LNCaP clone FGC (cell line): Measurements from ENCODE around the gene TBCK.
"Not testable (repeated sequence)": the region's sequence is repeated elsewhere in the genome, so short reads cannot be mapped to it uniquely, and the experiment has no call there.

ENCODE experiments used
- DNase-seq: peaks from one replicate; pipeline ENCODE4 v3.0.0-alpha.2; 2011; ENCODE audit warnings: low read depth
- H3K4me3 ChIP-seq: 2 replicates; pipeline ENCODE4 v1.5.1; 2011; ENCODE audit warnings: mild to moderate bottlenecking, low read depth, low read length, control low read depth
- TF ChIP-seq, protein P1 (sequence below): IDR thresholded peaks from 2 replicates; pipeline ENCODE4 v1.5.1; 2012; ENCODE audit warnings: mild to moderate bottlenecking; ENCODE audit not compliant: control insufficient read depth, insufficient read depth; ENCODE audit errors: extremely low read depth

TBCK gene

DNA sequence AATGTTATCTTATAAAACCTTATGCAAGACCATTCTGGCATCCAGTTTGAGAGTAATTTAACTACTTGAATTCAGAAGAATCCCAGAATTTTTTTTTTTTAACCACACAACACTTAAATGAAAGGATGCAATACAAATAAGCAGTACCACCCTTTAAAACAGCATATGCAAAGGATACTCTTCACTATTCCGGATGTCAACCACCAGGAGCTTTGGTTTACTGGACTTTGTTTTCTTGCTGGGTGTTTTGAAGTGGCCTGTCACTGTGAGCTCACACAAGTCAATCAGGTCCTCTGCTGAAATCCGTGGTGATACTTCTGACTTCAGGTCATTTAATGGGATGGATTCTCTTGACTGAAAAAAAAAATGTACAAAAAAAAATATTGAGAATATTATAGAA, 200.0 kb downstream of the TBCK start:
- no peak for DNase-seq
- no peak overlapping the region for H3K4me3 ChIP-seq
- TF ChIP-seq, protein P1, sequence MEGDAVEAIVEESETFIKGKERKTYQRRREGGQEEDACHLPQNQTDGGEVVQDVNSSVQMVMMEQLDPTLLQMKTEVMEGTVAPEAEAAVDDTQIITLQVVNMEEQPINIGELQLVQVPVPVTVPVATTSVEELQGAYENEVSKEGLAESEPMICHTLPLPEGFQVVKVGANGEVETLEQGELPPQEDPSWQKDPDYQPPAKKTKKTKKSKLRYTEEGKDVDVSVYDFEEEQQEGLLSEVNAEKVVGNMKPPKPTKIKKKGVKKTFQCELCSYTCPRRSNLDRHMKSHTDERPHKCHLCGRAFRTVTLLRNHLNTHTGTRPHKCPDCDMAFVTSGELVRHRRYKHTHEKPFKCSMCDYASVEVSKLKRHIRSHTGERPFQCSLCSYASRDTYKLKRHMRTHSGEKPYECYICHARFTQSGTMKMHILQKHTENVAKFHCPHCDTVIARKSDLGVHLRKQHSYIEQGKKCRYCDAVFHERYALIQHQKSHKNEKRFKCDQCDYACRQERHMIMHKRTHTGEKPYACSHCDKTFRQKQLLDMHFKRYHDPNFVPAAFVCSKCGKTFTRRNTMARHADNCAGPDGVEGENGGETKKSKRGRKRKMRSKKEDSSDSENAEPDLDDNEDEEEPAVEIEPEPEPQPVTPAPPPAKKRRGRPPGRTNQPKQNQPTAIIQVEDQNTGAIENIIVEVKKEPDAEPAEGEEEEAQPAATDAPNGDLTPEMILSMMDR: no peak

DNA sequence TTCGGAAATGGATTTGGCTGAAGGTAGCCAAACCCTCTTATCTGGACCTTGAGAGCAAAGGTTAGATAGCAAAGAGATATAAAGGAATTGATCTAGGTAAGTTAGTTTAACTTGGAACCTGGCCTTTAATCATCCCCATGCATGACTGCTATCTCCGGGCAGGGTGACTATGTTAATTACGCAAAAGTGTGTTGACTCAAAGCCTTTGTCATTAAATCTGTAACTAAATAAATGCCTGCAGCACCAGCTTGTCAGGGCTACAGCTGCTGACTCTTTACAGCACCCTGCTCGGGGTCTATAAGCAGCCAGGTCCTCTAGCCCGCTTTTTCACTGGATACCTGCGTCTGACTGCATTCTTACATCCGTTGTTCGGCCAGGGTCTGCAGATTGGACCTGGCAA, 201.7 kb downstream of the TBCK start:
- no peak overlapping the region for H3K4me3 ChIP-seq
- DNase-seq: no peak
- TF ChIP-seq, protein P1: no peak

DNA sequence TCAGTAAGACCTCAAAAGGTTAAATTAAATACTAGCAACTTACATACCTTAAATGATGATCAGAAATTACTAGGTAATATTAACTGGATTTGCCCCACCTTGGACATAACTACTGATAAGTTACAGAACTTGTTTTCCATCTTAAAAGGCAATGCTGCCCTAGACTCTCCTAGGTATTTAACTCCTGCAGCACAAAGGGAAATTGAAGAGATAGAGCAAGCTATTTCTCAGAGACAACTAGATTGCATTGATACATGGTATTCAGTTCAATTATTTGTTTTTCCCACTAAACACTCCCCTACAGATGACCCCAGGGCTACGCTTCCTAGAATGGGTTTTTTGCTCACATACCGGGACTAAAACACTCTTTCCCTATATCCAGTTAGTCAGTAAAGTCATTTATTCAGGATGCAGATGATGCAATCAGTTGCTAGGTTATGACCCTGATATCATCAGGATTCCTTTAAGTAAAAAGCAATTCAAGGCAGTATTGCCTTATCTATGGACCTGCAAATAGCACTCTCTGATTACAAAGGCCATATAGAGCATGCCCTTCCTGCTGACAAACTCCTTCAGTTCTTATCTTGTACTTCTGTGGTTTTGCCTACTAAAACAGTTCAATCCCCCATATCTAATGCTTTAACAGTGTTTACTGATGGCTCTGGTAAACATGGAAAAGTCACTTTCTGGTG, 204.1 kb downstream of the TBCK start:
- not testable (repeated sequence) for H3K4me3 ChIP-seq, DNase-seq

DNA sequence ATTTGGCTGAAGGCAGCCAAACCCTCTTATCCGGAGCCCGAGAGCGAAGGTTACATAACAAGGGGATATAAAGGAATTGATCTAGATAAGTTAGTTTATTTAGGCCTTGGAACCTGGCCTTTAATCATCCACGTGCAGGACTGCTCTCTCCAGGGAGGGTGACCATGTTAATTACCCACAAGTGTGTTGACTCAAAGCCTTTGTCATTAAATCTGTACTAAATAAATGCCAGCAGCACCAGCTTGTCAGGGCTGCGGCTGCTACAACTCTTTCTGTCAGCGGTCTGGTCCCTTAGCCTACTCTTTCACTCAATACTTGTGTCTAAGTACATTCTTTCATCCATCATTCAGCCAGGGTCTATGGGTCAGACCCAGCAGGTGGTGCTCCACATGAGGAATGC, 206.1 kb downstream of the TBCK start:
- TF ChIP-seq, protein P1: no peak
- DNase-seq: no peak
- no peak overlapping the region for H3K4me3 ChIP-seq

DNA sequence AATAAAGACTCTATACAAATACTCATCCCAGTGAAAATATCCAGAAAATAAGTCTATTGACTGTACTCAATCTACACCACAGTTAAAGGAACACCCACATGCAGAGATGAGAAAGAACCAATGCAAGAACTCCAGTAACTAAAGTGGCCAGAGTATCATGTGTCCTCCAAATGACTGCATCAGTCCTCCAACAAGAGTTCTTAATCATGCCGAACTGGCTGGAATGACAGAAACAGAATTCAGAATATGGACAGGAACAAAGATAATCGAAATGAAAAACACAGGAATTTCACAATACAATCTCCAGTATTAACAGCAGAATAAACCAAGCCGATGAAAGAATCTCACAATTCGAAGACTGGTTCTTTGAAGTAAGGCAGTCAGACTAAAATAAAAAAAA, 210.3 kb downstream of the TBCK start:
- no peak overlapping the region for H3K4me3 ChIP-seq
- TF ChIP-seq, protein P1: no peak
- no peak for DNase-seq

DNA sequence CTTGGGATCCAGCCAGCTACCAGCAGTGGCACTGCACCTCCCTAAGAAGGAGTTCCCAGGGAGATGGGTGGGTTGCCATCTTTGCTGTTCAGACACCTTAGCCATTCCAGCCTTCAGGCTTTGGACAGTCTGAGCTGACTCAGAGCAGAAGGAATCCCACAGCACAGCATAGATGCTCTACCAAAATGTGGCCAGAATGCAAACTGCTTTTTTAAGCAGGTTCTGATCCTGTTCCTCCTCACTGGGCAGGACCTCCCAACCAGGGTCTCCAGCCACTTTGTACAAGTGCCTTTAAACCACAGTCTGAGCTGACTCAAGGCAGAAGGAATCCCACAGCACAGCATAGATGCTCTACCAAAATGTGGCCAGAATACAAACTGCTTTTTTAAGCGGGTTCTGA, 211.7 kb downstream of the TBCK start:
- no peak overlapping the region for H3K4me3 ChIP-seq
- TF ChIP-seq, protein P1: no peak
- no peak for DNase-seq

DNA sequence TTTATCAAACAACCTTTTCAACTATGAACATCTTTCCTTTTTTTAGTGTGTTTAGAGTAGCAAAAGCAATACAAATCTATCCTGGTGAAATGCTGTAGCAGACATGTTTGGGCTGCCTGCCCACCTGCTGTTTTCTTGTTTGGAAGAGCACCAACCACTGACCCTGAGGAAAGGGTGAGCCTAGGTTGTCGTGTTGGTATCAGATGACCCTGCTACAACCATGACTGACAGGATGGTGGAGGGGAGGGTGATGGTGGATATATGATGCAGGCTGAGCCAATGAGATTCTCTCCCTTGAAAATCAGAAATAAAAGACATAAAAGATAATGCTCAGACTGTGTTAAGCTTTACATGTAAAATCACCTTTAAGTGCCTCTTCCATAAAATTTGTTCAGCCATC, 219.6 kb downstream of the TBCK start:
- TF ChIP-seq, protein P1: no peak
- H3K4me3 ChIP-seq: no peak overlapping the region
- DNase-seq: no peak
